ENCODE results near the gene BBLN.

GRCh38 chr9:128208946-128209669 lies 49.0 kb downstream of the BBLN start:
- TF ChIP-seq PATZ1 (CRISPR knock-in tag; IDR thresholded peaks at IDR 0.05; ENCODE audit: borderline replicate concordance) (no peak), ZNF70 (CRISPR knock-in tag; IDR thresholded peaks at IDR 0.05) (no peak), SNAI2 (CRISPR knock-in tag; IDR thresholded peaks at IDR 0.05) (no peak), ESRRG (CRISPR knock-in tag; IDR thresholded peaks at IDR 0.05) (no peak), ISL1 (CRISPR knock-in tag; IDR thresholded peaks at IDR 0.05) (no peak), RARB (CRISPR knock-in tag; IDR thresholded peaks at IDR 0.05) (no peak), OSR1 (CRISPR knock-in tag; IDR thresholded peaks at IDR 0.05) (no peak), GLIS3 (CRISPR knock-in tag; IDR thresholded peaks at IDR 0.05) (no peak), ZC3H10 (CRISPR knock-in tag; IDR thresholded peaks at IDR 0.05) (no peak), ZNF8 (CRISPR knock-in tag; IDR thresholded peaks at IDR 0.05) (no peak), BACH2 (CRISPR knock-in tag; IDR thresholded peaks at IDR 0.05; ENCODE audit: borderline replicate concordance) (no peak)

Data from SK-N-SH treated with all-trans-retinoic acid at 6 μM for 48 hours (cell line).